Testis (tissue), 2 donors: Measurements from ENCODE around the gene ZBTB33.

ENCODE experiments used
- CTCF ChIP-seq, 3 experiments: fragments of 450-650 bp in 2 of 3; fragments of 200-600 bp in 1 of 3; sonication (generic) in 1 of 3; IDR thresholded peaks; one replicate each; pipeline ENCODE4 v1.5.1; 2016 to 2019; ENCODE audit warnings: antibody characterized with exemption in 3 of 3, mild to moderate bottlenecking in 2 of 3, moderate library complexity in 1 of 3
- POLR2A ChIP-seq: fragments of 450-650 bp; IDR thresholded peaks from one replicate; pipeline ENCODE4 v1.6.1; 2017; ENCODE audit warnings: antibody characterized with exemption, mild to moderate bottlenecking, moderate library complexity

DNA sequence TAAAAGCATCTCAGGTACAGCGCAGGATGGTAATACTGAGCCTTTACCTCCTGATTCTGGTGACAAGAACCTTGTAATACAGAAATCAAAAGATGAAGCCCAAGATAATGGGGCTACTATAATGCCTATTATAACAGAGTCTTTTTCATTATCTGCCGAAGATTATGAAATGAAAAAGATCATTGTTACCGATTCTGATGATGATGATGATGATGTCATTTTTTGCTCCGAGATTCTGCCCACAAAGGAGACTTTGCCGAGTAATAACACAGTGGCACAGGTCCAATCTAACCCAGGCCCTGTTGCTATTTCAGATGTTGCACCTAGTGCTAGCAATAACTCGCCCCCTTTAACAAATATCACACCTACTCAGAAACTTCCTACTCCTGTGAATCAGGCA lies 3.2 kb downstream of the ZBTB33 start:
- TF ChIP-seq CTCF (IDR thresholded peaks at IDR 0.05): no peak
- no peak for TF ChIP-seq POLR2A
